ENCODE measurements around the gene ADCY3. TPM values are rescaled to one million over a fixed set of nuclear protein-coding genes. Genes with fewer than 3 reads are reported as not detected.

ADCY3 gene
- total RNA-seq, 1 donor from 2014 or later: 140 TPM

- H3K4me1 ChIP-seq: no peaks in the 10 kb centered on the region
- no peak for TF ChIP-seq CTCF (IDR thresholded peaks at IDR 0.05)
- peak in 1 of 2 donors; percentile 60 for DNase-seq (ENCODE audit: low spot score in 2 of 2)
- H3K27me3 ChIP-seq: no peaks in the 10 kb centered on the region
- no peak overlapping the region for H3K27ac ChIP-seq
- no peak overlapping the region for H3K4me3 ChIP-seq
- peaks cover 9 to 23% of the 10 kb centered on the region in 2 donors for H3K36me3 ChIP-seq
- intact Hi-C loops (cut with DNase I): no loop called here
- no peaks in the 10 kb centered on the region for H3K9me3 ChIP-seq
Measured at GRCh38 chr2:24830786-24831185, 89.3 kb downstream of the ADCY3 start.

- Histone ChIP-seq H3K4me1 (no peaks in the 10 kb centered on the region), H3K36me3 (peaks cover 9 to 22% of the 10 kb centered on the region in 2 donors), H3K27ac (no peak overlapping the region), H3K27me3 (no peaks in the 10 kb centered on the region), H3K4me3 (no peak overlapping the region), H3K9me3 (no peaks in the 10 kb centered on the region)
- peak in 1 of 2 donors; percentile 52 for DNase-seq (ENCODE audit: low spot score in 2 of 2)
- TF ChIP-seq CTCF (IDR thresholded peaks at IDR 0.05): no peak
- intact Hi-C loops (cut with DNase I): no loop called here
Measured at GRCh38 chr2:24830351-24830750, 89.7 kb downstream of the ADCY3 start.

GRCh38 chr2:24828238-24828996, 91.6 kb downstream of the ADCY3 start:
- H3K4me3 ChIP-seq: no peak overlapping the region
- no peaks in the 10 kb centered on the region for H3K4me1 ChIP-seq
- no peak overlapping the region for H3K27ac ChIP-seq
- peaks cover 8 to 10% of the 10 kb centered on the region in 2 donors for H3K36me3 ChIP-seq
- no peaks in the 10 kb centered on the region for H3K27me3 ChIP-seq
- intact Hi-C loops (cut with DNase I): no loop called here
- TF ChIP-seq CTCF (IDR thresholded peaks at IDR 0.05): no peak
- DNase-seq (ENCODE audit: low spot score in 2 of 2): peak in 1 of 2 donors; percentile 56
- no peaks in the 10 kb centered on the region for H3K9me3 ChIP-seq

- no peaks in the 10 kb centered on the region for H3K27me3 ChIP-seq
- no peaks in the 10 kb centered on the region for H3K9me3 ChIP-seq
- DNase-seq (ENCODE audit: low spot score in 2 of 2): peak in 1 of 2 donors; percentile 86
- H3K4me1 ChIP-seq: no peaks in the 10 kb centered on the region
- H3K4me3 ChIP-seq: no peak overlapping the region
- H3K27ac ChIP-seq: no peak overlapping the region
- intact Hi-C loops (cut with DNase I): loop anchor here (1.0 kb wide), 1 partner anchor 417 kb away; no protein-coding TSS in a partner anchor
- H3K36me3 ChIP-seq: peaks cover 12 to 14% of the 10 kb centered on the region in 2 donors
- peak; percentile 70 to 88 (median 83) for TF ChIP-seq CTCF (IDR thresholded peaks at IDR 0.05)
Measured at GRCh38 chr2:24827321-24828237, 92.5 kb downstream of the ADCY3 start.

- Histone ChIP-seq H3K27me3 (no peaks in the 10 kb centered on the region), H3K4me3 (no peak overlapping the region), H3K36me3 (peaks cover 20 to 21% of the 10 kb centered on the region in 2 donors), H3K4me1 (no peaks in the 10 kb centered on the region), H3K9me3 (no peaks in the 10 kb centered on the region), H3K27ac (no peak overlapping the region)
- no peak for TF ChIP-seq CTCF (IDR thresholded peaks at IDR 0.05)
- intact Hi-C loops (cut with DNase I): loop anchor here (1.0 kb wide), 1 partner anchor 416 kb away; no protein-coding TSS in a partner anchor
- no peak for DNase-seq (ENCODE audit: low spot score in 2 of 2)
Measured at GRCh38 chr2:24826773-24827145, 93.3 kb downstream of the ADCY3 start.
